ENCODE data around the gene ZC3HAV1L. TPM values are rescaled to one million over a fixed set of nuclear protein-coding genes. Genes with fewer than 3 reads are reported as not detected.
"Not testable (repeated sequence)": the region's sequence is repeated elsewhere in the genome, so short reads cannot be mapped to it uniquely, and the experiment has no call there.

Gene ZC3HAV1L
- total and polyA plus RNA-seq, 2 of the 8 experiments (the other 6 are each of a cell fraction or from before 2014, with no cell fraction given), result 5.2 to 7.0 TPM

DNA sequence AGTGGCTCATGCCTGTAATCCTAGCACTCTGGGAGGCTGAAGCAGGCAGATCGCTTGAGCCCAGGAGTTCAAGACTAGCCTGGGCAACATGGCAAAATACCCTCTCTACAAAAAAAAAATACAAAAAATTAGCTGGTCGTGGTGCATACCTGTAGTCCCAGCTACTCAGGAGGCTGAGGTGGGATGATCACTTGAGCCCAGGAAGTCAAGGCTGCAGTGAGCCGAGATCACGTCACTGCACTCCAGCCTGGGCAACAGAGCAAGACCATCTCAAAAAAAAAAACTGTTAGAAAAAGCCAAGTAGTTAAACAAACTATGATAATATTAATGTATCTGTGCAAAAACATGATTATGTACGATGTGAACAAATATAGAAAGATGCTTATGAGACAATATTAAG, 10.0 kb downstream of the ZC3HAV1L start:
- 93% methylated on average over 5 of the region's 5 CpGs; no CpG with 5 or more reads in 1 of the 2 experiments for WGBS, 2 experiments (ENCODE audit: extremely low coverage in 1 of 2, insufficient coverage in 1 of 2, insufficient read length in 1 of 2, insufficient replicate concordance in 2 of 2, low coverage in 1 of 2, low lambda C conversion rate in 2 of 2, missing lambda C conversion rate in 1 of 2)
- not testable (repeated sequence) for H4K5ac ChIP-seq (ENCODE audit: insufficient read length, low read depth, low read length); H3K4me3 ChIP-seq (ENCODE audit: extremely low read depth in 1 of 4, insufficient read depth in 2 of 4, low read depth in 3 of 4, low read length in 4 of 4); H2BK20ac ChIP-seq (ENCODE audit: low read length); H3K14ac ChIP-seq (ENCODE audit: insufficient read length); H3K56ac ChIP-seq (replicated peaks; ENCODE audit: insufficient read length, low read depth, low read length); DNase-seq (ENCODE audit: low read depth in 1 of 2, low spot score in 2 of 2); H3K4me2 ChIP-seq (ENCODE audit: insufficient read depth in 1 of 2, low read depth in 2 of 2, low read length in 2 of 2); FAIRE-seq; H4K8ac ChIP-seq (ENCODE audit: extremely low read depth, insufficient read depth, low read length); H2BK5ac ChIP-seq (ENCODE audit: low read depth, low read length); H2BK120ac ChIP-seq (replicated peaks; ENCODE audit: low read depth, low read length); H3K27me3 ChIP-seq (replicated peaks in 1 of 4; ENCODE audit: control insufficient read depth in 3 of 4, extremely low read depth in 1 of 4, insufficient read depth in 3 of 4, low read length in 3 of 4); H2AK5ac ChIP-seq (ENCODE audit: low read depth, low read length); H3K4ac ChIP-seq (replicated peaks; ENCODE audit: insufficient read length, low read depth, low read length); H3K18ac ChIP-seq (ENCODE audit: extremely low read depth, low read length); H4K91ac ChIP-seq (replicated peaks; ENCODE audit: insufficient read length, low read length); H4K20me1 ChIP-seq (replicated peaks in 1 of 2; ENCODE audit: control insufficient read depth in 1 of 2, insufficient read depth in 2 of 2, low read length in 2 of 2); H3K27ac ChIP-seq (ENCODE audit: low read depth, low read length); H3K23ac ChIP-seq (ENCODE audit: insufficient read length); H3K9me3 ChIP-seq (ENCODE audit: insufficient read depth in 2 of 2, low read depth in 1 of 2, low read length in 1 of 2); H3K9ac ChIP-seq (replicated peaks in 1 of 4; ENCODE audit: extremely low read depth in 1 of 4, low read depth in 3 of 4, low read length in 3 of 4); H3K79me2 ChIP-seq (ENCODE audit: control insufficient read depth in 1 of 2, insufficient read depth in 2 of 2, low read length in 2 of 2); H2AFZ ChIP-seq (ENCODE audit: low read length); H3K23me2 ChIP-seq (ENCODE audit: low read depth, low read length); H3K4me1 ChIP-seq (replicated peaks in 1 of 4; ENCODE audit: control insufficient read depth in 3 of 4, insufficient read depth in 4 of 4, low read length in 3 of 4); H3K79me1 ChIP-seq (ENCODE audit: low read depth, low read length); H2BK15ac ChIP-seq (ENCODE audit: low read length); H2BK12ac ChIP-seq (ENCODE audit: low read depth, low read length)
- CTCF ChIA-PET (ENCODE audit: partially characterized antibody), result interaction anchor here (0.6 to 1.4 kb wide), 5 partner anchors 11 to 1680 kb away, joined by 3 to 5 read pairs (median 3); no protein-coding TSS in a partner anchor
- H3K36me3 ChIP-seq (ENCODE audit: control insufficient read depth in 2 of 4, insufficient read depth in 4 of 4, low read length in 3 of 4), result peaks cover 7 to 45% (median 22%) of the 10 kb centered on the region in 4 experiments; a peak in 7 of 8 replicates
- POLR2A ChIA-PET (ENCODE audit: partially characterized antibody), result interaction anchor here (0.8 to 1.5 kb wide), 3 partner anchors 8 to 20 kb away, joined by 3 to 8 read pairs (median 3); no protein-coding TSS in a partner anchor
